LNCAP (cell line): ENCODE measurements around the gene ZNF778.

Source experiments
- TF ChIP-seq, protein P1 (sequence below): fragments of 450-650 bp; IDR thresholded peaks from 2 replicates; pipeline ENCODE4 v1.5.1; 2017; ENCODE audit warnings: mild to moderate bottlenecking

Gene ZNF778

DNA sequence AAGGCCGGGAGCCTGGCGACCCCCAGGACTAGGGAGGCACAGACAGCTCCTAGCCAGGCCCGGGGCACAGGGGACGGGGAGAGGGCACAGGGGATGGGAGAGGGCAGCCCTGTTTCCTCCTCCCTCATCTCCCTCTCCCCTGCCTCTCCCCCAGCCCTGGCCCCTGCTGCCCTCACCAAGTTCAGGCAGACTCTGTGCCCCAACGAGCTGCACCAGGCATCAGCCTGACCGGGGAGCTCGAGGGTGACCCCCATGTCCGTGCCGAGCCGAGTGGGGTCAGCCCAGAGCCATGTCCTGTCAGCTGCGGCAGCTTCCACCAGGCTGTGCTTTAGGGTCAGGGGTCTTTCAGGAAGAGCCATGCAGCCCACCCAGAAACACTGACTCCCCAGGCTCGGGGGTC is 40.0 kb upstream of the ZNF778 start:
- TF ChIP-seq, protein P1, sequence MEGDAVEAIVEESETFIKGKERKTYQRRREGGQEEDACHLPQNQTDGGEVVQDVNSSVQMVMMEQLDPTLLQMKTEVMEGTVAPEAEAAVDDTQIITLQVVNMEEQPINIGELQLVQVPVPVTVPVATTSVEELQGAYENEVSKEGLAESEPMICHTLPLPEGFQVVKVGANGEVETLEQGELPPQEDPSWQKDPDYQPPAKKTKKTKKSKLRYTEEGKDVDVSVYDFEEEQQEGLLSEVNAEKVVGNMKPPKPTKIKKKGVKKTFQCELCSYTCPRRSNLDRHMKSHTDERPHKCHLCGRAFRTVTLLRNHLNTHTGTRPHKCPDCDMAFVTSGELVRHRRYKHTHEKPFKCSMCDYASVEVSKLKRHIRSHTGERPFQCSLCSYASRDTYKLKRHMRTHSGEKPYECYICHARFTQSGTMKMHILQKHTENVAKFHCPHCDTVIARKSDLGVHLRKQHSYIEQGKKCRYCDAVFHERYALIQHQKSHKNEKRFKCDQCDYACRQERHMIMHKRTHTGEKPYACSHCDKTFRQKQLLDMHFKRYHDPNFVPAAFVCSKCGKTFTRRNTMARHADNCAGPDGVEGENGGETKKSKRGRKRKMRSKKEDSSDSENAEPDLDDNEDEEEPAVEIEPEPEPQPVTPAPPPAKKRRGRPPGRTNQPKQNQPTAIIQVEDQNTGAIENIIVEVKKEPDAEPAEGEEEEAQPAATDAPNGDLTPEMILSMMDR = no peak

DNA sequence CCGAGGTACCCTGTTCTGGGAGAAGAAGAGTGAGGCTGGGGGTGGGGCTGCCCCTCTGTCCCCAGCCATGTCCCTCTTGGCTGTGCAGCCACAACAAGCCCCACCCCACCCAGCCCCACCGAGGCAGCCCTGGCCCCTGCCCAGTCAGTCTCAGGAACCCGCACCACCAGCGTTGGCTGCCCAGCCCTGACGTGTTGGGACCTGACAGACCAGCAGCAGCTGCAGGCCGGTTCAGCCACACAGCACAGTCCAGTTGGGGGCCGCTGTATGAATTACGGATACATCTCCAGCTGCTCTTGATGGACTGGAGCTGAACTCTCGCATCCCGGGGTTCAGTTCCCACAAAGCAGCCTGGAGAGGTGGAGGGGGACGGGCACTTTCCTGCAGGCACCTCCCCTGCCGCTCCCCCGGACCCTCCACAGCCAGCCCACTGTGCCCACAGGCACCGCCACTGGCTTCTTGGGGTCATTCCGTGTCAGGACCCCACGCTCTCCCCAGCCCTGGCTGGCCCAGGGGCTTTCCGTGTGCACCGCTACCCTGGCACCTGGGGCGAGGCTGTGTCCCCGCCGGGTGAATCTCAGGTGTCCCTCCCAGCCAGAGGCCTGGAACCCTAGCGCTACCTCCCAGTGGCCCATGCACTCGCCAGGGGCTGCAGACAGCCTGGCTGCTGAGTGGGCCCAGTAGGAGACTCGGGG is 38.9 kb upstream of the ZNF778 start:
- TF ChIP-seq, protein P1 = no peak

- TF ChIP-seq, protein P1 = no peak
Observed at GRCh38 chr16:89179148-89179484, 38.4 kb upstream of the ZNF778 start.

DNA sequence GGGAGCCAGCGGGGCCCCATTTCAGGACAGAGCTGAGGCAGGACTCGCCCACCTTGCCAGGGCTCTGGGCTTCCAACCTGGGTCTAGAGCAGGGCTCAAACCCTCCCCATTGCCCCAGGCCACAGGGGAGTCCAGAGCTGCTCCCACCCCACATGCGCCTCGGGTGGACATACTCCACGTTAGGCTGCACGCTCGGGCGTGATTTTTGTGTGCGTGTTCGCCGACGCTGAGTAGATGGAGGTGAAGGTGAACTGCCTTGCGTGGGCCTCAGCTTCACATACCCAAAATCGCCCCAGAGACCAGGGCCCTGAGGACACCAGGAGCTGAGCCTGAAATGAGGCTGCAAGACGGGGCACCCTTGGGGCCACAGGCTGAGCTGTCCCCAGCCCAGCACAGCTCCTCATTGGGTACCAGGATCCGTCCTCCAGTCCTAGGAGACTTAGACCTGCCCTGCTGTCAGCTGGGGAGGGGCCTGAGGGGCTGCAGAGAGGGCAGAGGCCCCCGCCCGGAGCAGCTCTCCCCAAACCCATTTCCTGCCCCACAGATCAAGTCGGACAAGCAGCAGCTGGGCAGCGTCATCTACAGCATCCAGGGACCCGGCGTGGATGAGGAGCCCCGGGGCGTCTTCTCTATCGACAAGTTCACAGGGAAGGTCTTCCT is 37.7 kb upstream of the ZNF778 start:
- TF ChIP-seq, protein P1 = no peak

- TF ChIP-seq, protein P1 = no peak
Observed at GRCh38 chr16:89183463-89183862, 34.0 kb upstream of the ZNF778 start.

GRCh38 chr16:89183975-89184676 is 33.4 kb upstream of the ZNF778 start:
- TF ChIP-seq, protein P1 = no peak

GRCh38 chr16:89184677-89184932 is 32.9 kb upstream of the ZNF778 start:
- TF ChIP-seq, protein P1 = no peak
